Effector memory CD4-positive, alpha-beta T cell (primary cell): ENCODE results near the gene SLC25A42.

ENCODE experiments used
- DNase-seq, 3 donors: peaks; one replicate each; pipeline ENCODE4 v3.0.0-alpha.2; 2020
- H3K27ac ChIP-seq: 2 replicates; pipeline ENCODE4 v1.7.0; 2013; ENCODE audit warnings: mild to moderate bottlenecking, low read length, moderate library complexity; ENCODE audit not compliant: insufficient read depth, poor library complexity, severe bottlenecking
- H3K27me3 ChIP-seq: replicated peaks from 2 replicates; pipeline ENCODE4 v1.7.0; 2013; ENCODE audit warnings: mild to moderate bottlenecking, low read length; ENCODE audit not compliant: insufficient read depth, control insufficient read depth, poor library complexity, severe bottlenecking
- H3K36me3 ChIP-seq: 2 replicates; pipeline ENCODE4 v1.7.0; 2013; ENCODE audit warnings: mild to moderate bottlenecking, low read length, moderate library complexity; ENCODE audit not compliant: control insufficient read depth, insufficient read depth
- H3K4me1 ChIP-seq: 2 replicates; pipeline ENCODE4 v1.7.0; 2013; ENCODE audit warnings: low read length, mild to moderate bottlenecking; ENCODE audit not compliant: control insufficient read depth, insufficient read depth, poor library complexity, severe bottlenecking
- H3K4me3 ChIP-seq: 2 replicates; pipeline ENCODE4 v1.7.0; 2013; ENCODE audit warnings: low read length, low read depth, mild to moderate bottlenecking; ENCODE audit not compliant: insufficient read depth, poor library complexity, severe bottlenecking
- H3K9me3 ChIP-seq: 2 replicates; pipeline ENCODE4 v1.7.0; 2013; ENCODE audit warnings: mild to moderate bottlenecking, low read length, moderate library complexity; ENCODE audit not compliant: control insufficient read depth

SLC25A42 gene

DNA sequence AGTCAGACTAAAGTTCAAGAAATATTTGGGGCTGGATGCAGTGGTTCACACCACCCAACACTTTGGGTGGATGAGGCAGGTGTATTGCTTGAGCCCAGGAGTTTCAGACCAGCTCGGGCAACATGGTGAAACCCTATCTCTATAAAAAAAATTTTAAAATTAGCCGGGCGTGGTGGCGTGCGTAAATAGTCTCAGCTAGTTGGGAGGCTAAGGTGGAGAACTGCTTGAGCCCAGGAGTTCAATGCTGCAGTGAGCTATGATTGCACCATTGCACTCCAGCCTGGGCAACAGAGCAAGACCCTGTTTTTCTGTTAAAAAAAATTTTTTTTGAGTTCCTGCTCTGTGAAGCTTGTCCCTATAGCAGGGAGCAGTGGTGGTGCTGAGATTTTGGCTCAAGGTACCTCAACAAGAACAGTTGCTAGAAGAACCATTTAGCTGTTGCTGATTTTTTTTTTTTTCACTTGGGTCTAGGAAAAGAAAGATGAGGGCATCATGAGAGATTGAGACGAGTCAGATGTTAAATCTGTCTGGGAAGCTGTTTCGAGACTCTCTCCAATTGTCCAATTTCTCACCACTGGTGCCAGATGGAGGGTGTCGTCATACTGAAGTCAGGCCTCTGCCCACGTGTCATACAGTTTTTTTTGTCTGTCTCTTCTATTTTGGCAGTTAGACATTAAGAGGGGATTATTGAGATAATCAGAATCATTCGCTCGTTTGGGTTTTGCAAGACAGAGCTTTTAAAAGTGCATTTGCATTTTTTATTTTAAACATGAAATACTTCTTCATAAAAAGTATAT, 3.7 kb downstream of the SLC25A42 start:
- no peaks in the 10 kb centered on the region for H3K36me3 ChIP-seq
- H3K27ac ChIP-seq, result no peak overlapping the region
- peaks cover 23% of the 10 kb centered on the region for H3K4me1 ChIP-seq
- no peaks in the 10 kb centered on the region for H3K9me3 ChIP-seq
- no peak for DNase-seq
- H3K27me3 ChIP-seq, result no peaks in the 10 kb centered on the region
- no peak overlapping the region for H3K4me3 ChIP-seq

DNA sequence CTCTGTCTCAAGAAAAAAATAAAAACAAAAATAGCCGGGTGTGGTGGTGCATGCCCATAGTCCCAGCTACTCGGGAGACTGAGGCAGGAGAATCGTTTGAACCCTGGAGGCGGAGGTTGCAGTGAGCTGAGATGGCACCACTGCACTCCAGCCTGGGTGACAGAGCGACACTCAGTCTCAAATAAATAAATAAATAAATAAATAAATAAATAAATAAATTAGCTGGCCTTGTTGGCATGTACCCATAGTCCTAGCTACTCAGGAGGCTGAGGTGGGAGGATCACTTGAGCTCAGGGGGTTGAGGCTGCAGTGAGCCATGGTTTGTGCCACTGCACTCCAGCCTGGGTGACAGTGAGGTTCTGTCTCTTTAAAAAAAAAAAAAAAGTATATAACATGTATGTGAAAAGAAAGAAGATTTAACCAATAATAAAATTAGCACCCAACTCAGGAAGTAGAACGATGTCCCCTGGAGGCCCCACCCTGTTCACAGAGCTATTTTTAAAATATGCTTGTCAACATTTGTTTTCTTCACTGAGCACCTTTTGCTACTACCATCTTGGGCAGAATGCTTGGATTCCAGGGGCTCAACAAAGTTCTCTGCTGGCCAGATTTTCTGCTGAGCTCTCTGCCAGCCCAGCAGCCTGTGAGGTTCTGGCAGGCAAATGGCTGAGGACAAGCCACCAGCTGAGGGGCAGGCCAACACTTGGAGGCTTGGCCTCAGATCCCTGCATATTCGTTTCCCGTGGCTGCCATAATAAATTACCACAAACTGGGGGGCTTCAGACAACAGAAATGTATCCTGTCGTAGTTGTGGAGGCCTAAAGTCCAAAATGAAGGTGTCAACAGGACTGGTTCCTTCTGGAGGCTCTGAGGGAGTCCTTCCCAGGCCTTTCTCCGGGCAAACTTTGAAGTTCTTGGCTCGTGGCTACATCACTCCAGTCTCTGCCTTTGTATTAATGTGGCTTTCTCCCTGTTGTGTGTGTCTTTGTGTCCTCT, 5.2 kb downstream of the SLC25A42 start:
- H3K9me3 ChIP-seq, result no peaks in the 10 kb centered on the region
- H3K4me1 ChIP-seq, result peaks cover 18% of the 10 kb centered on the region
- H3K27ac ChIP-seq, result no peak overlapping the region
- no peaks in the 10 kb centered on the region for H3K36me3 ChIP-seq
- DNase-seq, result no peak
- H3K27me3 ChIP-seq, result no peaks in the 10 kb centered on the region
- H3K4me3 ChIP-seq, result no peak overlapping the region

- H3K4me1 ChIP-seq, result peaks cover 7% of the 10 kb centered on the region
- no peaks in the 10 kb centered on the region for H3K9me3 ChIP-seq
- no peak overlapping the region for H3K27ac ChIP-seq
- H3K36me3 ChIP-seq, result no peaks in the 10 kb centered on the region
- H3K27me3 ChIP-seq, result no peaks in the 10 kb centered on the region
- H3K4me3 ChIP-seq, result no peak overlapping the region
- DNase-seq, result no peak
Measured at GRCh38 chr19:19071897-19072296, 8.1 kb downstream of the SLC25A42 start.

DNA sequence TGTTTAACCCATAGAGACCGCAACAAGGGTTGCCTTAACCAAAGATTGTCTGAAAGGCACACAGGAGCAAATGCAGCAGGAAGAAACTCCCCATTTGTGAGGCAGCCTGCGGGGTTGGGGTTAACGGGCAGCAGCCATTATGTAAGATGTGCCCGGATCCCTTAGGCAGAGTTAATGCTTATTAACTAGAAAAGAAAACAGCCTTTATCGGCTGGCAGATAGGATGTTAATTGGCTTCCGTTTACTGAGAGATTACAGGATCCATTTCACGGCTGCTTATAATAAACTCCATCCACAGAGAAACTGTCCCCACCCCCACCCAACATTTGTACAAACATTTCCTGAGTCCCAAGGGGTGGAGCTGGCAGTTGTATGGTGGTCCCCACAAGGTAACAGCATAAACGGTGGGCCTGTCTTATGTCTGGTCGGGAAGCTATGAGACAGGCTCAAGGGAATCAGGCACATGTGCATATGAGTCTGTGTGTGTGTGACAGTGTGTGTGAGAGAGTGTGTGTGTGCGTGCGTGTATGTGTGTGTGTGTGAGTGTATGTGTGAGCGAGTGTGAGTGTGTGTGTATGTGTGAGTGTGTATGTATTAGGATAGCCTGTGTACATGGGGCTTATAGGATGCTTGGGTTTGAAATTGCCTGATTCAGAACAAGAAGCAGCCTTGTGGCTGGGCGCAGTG, 10.5 kb downstream of the SLC25A42 start:
- Histone ChIP-seq H3K4me1 (no peaks in the 10 kb centered on the region), H3K9me3 (no peaks in the 10 kb centered on the region), H3K36me3 (no peaks in the 10 kb centered on the region), H3K4me3 (no peak overlapping the region), H3K27me3 (no peaks in the 10 kb centered on the region), H3K27ac (no peak overlapping the region)
- DNase-seq, result no peak

GRCh38 chr19:19075126-19075525, 11.3 kb downstream of the SLC25A42 start:
- Histone ChIP-seq H3K9me3 (no peaks in the 10 kb centered on the region), H3K36me3 (no peaks in the 10 kb centered on the region), H3K4me1 (no peaks in the 10 kb centered on the region), H3K4me3 (no peak overlapping the region), H3K27me3 (no peaks in the 10 kb centered on the region), H3K27ac (no peak overlapping the region)
- DNase-seq, result no peak

GRCh38 chr19:19076476-19076875, 12.7 kb downstream of the SLC25A42 start:
- Histone ChIP-seq H3K4me1 (no peaks in the 10 kb centered on the region), H3K4me3 (no peak overlapping the region)

GRCh38 chr19:19077103-19077502, 13.3 kb downstream of the SLC25A42 start:
- Histone ChIP-seq H3K4me3 (no peak overlapping the region), H3K36me3 (no peaks in the 10 kb centered on the region), H3K27me3 (no peaks in the 10 kb centered on the region), H3K9me3 (no peaks in the 10 kb centered on the region), H3K4me1 (no peaks in the 10 kb centered on the region), H3K27ac (no peak overlapping the region)
- DNase-seq, result no peak

More at GRCh38 chr19:19076476-19076875, 12.7 kb downstream of the SLC25A42 start:
- Histone ChIP-seq H3K9me3 (no peaks in the 10 kb centered on the region), H3K27me3 (no peaks in the 10 kb centered on the region), H3K27ac (no peak overlapping the region), H3K36me3 (no peaks in the 10 kb centered on the region)
- DNase-seq, result no peak

DNA sequence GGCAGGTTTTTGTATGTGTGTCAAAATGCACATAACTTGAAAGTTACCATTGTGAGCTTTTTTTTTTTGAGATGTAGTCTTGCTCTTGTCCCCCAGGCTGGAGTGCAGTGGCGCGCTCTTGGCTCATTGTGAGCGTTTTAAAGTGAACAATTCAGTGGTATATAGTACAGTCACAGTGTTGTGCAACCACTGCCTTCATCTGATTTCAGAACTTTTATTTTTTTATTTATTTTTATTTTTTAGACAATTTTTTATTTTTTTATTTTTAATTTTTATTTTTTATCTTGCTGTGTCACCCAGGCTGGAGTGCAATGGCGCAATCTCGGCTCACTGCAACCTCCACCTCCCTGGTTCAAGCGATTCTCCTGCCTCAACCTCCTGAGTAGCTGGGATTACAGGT, 15.0 kb downstream of the SLC25A42 start:
- Histone ChIP-seq H3K27me3 (no peaks in the 10 kb centered on the region), H3K36me3 (no peaks in the 10 kb centered on the region), H3K9me3 (no peaks in the 10 kb centered on the region), H3K27ac (no peak overlapping the region), H3K4me1 (no peaks in the 10 kb centered on the region), H3K4me3 (no peak overlapping the region)
- no peak for DNase-seq

DNA sequence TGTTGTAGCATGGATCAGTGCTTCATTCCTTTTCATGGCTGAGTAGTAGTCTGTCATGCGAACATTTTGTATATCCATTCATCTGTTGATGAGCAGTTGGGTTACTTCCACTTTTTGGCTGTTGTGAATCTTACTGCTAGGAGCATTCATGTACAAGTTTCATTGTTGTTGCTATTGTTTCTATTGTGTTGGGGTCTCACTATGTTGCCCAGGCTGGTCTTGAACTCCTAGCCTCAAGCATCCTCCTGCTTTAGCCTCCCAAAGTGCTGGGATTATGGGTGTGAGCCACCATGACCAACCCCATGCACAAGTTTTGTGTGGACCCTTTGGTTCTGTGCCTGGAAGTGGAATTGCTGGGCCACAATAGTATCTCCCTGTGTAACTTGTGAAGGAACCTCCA, 15.8 kb downstream of the SLC25A42 start:
- H3K4me1 ChIP-seq, result no peaks in the 10 kb centered on the region
- no peak overlapping the region for H3K4me3 ChIP-seq
- DNase-seq, result no peak
- H3K9me3 ChIP-seq, result no peaks in the 10 kb centered on the region
- H3K36me3 ChIP-seq, result no peaks in the 10 kb centered on the region
- no peaks in the 10 kb centered on the region for H3K27me3 ChIP-seq
- H3K27ac ChIP-seq, result no peak overlapping the region
